Loucy (cell line): Measurements from ENCODE around the gene SCGB3A2.

Experiments used
- CTCF ChIP-seq: fragments of 200-600 bp; sonication (generic); conservative IDR thresholded peaks from 2 replicates; pipeline ENCODE4 v1.5.1; 2014; ENCODE audit warnings: mild to moderate bottlenecking, antibody characterized with exemption, low read length
- EZH2phosphoT487 ChIP-seq: fragments of 200-600 bp; IDR thresholded peaks from 2 replicates; pipeline ENCODE4 v1.6.1; 2018; ENCODE audit warnings: antibody characterized with exemption, mild to moderate bottlenecking, moderate library complexity, borderline replicate concordance

GRCh38 chr5:147892696-147893296, 14.3 kb downstream of the SCGB3A2 start:
- TF ChIP-seq EZH2phosphoT487 (no peak), CTCF (no peak)
